Measurements from ENCODE around the gene GATA2.
A peak's percentile ranks its signal among the peaks of the same experiment; 100 is the strongest.

The GATA2 gene

DNA sequence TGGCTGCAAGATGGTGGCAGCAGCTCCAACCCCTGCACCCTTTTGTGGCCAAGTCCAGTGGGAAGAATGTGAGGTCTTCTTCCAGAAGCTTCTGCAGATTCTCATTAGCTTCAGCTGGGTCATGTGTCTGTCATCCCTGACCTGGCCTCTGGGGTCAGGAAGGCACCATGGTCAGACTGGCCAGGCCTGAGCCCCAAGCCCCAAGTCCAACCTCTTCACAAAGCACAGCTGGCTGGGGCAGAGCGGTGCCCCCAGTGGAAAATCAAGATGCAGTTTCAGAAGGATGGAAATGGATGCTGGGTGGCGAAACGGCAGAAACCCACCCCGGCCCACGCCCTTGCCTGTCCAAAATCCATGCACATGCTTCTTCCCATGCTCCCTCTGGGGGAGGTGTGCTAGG is 15.9 kb upstream of the GATA2 start:
- TF ChIP-seq, protein P1, sequence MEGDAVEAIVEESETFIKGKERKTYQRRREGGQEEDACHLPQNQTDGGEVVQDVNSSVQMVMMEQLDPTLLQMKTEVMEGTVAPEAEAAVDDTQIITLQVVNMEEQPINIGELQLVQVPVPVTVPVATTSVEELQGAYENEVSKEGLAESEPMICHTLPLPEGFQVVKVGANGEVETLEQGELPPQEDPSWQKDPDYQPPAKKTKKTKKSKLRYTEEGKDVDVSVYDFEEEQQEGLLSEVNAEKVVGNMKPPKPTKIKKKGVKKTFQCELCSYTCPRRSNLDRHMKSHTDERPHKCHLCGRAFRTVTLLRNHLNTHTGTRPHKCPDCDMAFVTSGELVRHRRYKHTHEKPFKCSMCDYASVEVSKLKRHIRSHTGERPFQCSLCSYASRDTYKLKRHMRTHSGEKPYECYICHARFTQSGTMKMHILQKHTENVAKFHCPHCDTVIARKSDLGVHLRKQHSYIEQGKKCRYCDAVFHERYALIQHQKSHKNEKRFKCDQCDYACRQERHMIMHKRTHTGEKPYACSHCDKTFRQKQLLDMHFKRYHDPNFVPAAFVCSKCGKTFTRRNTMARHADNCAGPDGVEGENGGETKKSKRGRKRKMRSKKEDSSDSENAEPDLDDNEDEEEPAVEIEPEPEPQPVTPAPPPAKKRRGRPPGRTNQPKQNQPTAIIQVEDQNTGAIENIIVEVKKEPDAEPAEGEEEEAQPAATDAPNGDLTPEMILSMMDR (conservative IDR thresholded peaks at IDR 0.05; ENCODE audit: low read depth) = no peak
- DNase-seq (ENCODE audit: low spot score) = no peak
- no peak overlapping the region for H3K27ac ChIP-seq
- ChIA-PET CTCF (no interaction called here), POLR2A (ENCODE audit: low non-redundant PET) (no interaction called here)

DNA sequence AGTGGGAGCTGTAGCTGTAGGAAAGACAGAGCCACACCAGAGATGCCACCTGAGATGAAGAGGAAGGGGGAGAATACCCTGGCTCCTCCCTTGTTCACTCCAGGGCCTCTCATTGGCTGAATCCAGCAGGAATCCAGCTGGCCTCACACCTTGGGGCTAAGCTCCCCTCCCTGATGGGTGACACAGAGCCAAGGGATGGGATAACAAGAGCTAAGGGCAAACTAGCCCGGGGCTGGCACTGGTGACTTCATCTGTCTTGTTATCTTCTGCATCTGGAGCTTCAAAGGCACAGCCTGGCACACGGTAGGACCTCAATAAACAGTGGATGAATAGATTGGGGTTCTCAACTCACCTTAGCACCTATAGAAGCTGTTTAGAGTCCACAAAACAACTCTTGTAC is 13.8 kb upstream of the GATA2 start:
- TF ChIP-seq, protein P1 (conservative IDR thresholded peaks at IDR 0.05; ENCODE audit: low read depth) = no peak
- ChIA-PET POLR2A (ENCODE audit: low non-redundant PET) (no interaction called here), CTCF (interaction anchor here (0.5 to 1.0 kb wide), 3 partner anchors 13 to 336 kb away, joined by 3 to 4 read pairs (median 3); no protein-coding TSS in a partner anchor)
- DNase-seq (ENCODE audit: low spot score) = no peak
- H3K27ac ChIP-seq = no peak overlapping the region

DNA sequence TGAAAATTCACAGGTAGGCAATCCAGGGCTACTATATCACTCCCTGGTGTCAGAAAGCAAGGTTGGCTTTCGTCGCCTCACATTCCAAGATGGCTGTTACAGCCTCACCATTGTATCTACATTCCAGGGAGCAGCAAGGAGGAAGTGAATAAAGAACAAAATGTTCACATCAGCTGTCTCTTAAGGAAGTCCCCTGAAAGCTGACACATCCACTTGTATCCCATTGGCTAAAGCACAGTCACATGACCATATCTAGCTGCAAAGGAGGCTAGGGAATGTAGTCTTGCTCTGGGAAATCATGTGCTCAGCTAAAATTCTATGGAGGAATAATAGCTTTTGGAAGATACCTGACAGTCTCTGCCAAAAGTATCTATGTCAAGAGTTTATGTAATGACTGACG is 12.8 kb upstream of the GATA2 start:
- CTCF ChIA-PET = no interaction called here

DNA sequence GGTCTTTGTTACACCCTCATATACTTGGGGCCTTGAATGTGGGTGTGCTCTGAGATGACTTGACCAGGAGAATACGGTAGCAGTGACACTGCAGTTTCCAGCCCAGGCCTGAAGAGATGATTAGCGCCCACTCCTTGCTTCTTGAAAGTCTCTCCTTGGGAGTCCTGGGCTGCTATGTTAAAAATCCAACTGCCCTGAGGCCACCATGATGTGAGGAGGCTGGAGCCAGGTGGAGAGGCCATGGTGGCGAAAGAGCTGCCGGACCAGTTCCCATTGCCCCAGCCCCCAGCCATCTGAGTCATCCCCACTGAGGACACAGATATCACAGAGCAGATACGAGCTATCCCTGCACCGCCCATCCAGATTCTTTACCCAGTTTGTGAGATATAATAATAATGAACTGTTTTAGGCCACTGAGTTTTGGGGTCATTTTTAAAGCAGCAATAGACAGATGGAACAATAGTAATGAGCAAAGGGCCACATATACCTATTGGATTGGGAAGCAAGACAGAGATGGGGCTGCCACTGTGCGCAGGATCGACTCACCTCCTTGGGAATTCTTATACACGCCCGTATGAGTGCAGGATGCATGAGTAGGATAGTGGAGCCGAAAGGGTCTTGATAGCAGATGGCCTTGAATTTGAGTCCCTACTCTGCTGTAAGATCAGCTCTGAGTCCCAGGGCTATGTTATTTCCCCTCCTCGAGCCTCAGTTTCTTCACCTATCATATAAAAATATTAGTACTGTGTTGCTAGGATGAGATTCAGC is 12.1 kb upstream of the GATA2 start:
- ChIA-PET CTCF (interaction anchor here (0.6 kb wide), 1 partner anchor 104 kb away, joined by 3 read pairs; no protein-coding TSS in a partner anchor), POLR2A (ENCODE audit: low non-redundant PET) (no interaction called here)
- TF ChIP-seq, protein P1 (conservative IDR thresholded peaks at IDR 0.05; ENCODE audit: low read depth) = no peak
- peak; percentile 71 for DNase-seq (ENCODE audit: low spot score)
- H3K27ac ChIP-seq = no peak overlapping the region

More for the DNA sequence above, 12.8 kb upstream of the GATA2 start:
- peak; percentile 29 for DNase-seq (ENCODE audit: low spot score)
- no peak overlapping the region for H3K27ac ChIP-seq
- POLR2A ChIA-PET (ENCODE audit: low non-redundant PET) = no interaction called here
- TF ChIP-seq, protein P1 (conservative IDR thresholded peaks at IDR 0.05; ENCODE audit: low read depth) = no peak

DNA sequence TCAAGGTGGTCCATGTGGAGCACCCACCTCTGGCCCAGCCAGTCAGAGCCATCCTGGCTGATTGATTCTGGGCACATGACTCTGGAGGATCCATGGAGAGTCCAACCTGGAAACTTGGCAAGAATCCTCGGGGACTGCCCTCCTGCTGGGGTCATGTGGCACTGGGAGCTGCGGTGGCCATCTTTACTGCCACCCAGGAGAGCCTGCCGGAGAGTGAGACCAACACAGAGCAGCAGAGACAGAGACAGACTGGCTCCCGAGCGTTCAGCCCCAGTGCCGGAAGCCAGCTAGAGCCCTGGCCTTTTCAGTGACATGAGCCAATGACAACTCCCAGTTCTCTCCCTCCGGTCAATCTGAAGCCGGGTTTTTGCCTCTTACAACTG is 11.5 kb upstream of the GATA2 start:
- ChIA-PET CTCF (interaction anchor here (0.6 kb wide), 1 partner anchor 104 kb away, joined by 3 read pairs; no protein-coding TSS in a partner anchor), POLR2A (ENCODE audit: low non-redundant PET) (no interaction called here)
- DNase-seq (ENCODE audit: low spot score) = no peak
- TF ChIP-seq, protein P1 (conservative IDR thresholded peaks at IDR 0.05; ENCODE audit: low read depth) = no peak
- H3K27ac ChIP-seq = no peak overlapping the region

DNA sequence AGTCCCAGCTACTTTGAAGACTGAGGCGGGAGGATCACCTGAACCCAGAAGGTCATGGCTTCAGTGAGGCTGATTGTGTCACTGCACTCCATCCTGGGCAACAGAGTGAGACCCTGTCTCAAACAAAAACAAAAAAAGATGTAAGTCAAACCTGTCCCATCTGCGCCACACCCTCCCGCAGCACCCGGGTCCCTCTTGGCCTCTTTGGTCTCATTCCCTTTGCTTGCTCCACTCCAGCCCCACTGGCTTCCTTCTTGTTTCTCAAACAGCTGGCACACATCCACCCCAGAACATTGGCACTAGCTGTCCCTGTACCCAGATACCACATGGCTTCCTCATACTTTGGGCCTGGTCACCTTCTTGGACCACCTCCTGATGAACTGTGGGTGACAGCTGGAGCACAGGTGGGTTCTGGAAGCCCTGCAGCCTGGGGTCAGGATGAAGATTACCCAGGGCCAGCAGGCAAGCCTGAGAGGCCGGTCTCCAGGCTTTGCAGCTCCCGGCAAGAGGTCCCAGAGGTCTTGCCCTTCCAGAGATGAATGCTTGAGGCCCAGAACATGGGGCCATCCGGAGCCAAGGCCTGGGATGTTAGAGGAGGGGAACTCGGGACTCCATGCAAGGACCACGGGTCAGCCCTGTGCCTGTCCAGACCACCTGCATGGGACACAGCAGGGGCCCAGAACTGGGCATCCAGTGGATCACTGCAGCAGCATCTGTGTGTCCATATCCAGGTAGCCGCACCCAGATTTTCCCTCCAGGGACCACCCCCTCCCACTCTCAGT is 10.9 kb upstream of the GATA2 start:
- TF ChIP-seq, protein P1 (conservative IDR thresholded peaks at IDR 0.05; ENCODE audit: low read depth) = no peak
- ChIA-PET CTCF (interaction anchor here (0.7 kb wide), 1 partner anchor 373 kb away, joined by 4 read pairs; no protein-coding TSS in a partner anchor), POLR2A (ENCODE audit: low non-redundant PET) (no interaction called here)
- no peak overlapping the region for H3K27ac ChIP-seq
- no peak for DNase-seq (ENCODE audit: low spot score)
